NB4 (cell line): ENCODE results near the gene CD2AP.

ENCODE experiments used
- CTCF ChIP-seq: IDR thresholded peaks from one replicate; pipeline ENCODE4 v1.5.1; 2012; ENCODE audit warnings: low read depth, low read length
- MYC ChIP-seq: IDR thresholded peaks from 2 replicates; pipeline ENCODE4 v1.6.1; 2011; ENCODE audit warnings: low read depth, low read length
- POLR2A ChIP-seq: IDR thresholded peaks from 2 replicates; pipeline ENCODE4 v1.6.1; 2011; ENCODE audit warnings: mild to moderate bottlenecking; ENCODE audit not compliant: insufficient read length; ENCODE audit errors: extremely low read depth

- TF ChIP-seq MYC = 0 out of 2 replicates have a peak, but pooled peaks have one; percentile 2
- TF ChIP-seq CTCF = no peak
- peak; percentile 43 for TF ChIP-seq POLR2A
These were observed at the start of gene CD2AP for GRCh38 chr6:47477497-47478232.
